ENCODE data around the gene FYB2. TPM values are rescaled to one million over a fixed set of nuclear protein-coding genes. Genes with fewer than 3 reads are reported as not detected.

FYB2 gene
- total RNA-seq, 2 experiments from 2014 or later, result not detected

DNA sequence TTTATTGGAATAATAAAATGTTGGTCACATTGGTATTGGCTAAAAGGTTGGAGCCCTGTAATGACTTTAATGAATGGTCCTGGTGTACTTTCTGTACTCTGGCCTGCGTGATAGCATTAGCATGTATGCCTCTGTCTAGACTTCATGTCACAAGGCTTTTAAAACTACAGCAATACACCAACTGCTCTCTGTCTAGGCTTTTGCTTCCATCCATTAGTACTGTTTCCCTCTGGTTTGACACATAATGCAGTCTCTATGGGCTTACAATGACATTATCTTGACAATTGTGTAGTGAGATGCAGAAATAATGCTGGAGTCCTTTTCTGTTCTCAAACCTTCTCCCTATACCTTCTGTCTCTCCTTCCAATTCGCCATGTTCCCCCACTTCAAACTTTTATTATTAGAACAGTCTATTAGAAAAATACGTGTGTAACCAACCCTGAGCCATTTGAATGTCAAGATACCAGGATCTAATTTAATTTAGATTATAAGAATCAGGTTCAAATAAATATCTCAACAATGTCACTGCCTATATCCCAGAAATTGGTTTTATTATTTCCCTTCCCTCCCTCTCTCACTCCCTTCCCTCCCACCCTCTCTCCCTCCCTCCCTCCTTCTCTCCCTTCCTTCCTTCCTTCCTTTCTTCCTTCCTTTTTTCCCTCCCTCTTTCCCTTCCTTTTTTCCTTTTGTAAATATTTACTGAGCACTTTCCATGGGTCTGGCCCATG is 44.2 kb upstream of the FYB2 start:
- Mint-ChIP-seq H3K36me3 (ENCODE audit: low read depth) (no peaks in the 10 kb centered on the region), H3K27me3 (peaks cover 18% of the 10 kb centered on the region), H3K27ac (no peak overlapping the region), H3K9me3 (peaks cover 2% of the 10 kb centered on the region), H3K4me3 (no peak overlapping the region), H3K4me1 (ENCODE audit: low read depth) (no peaks in the 10 kb centered on the region)
- ChIA-PET CTCF (no interaction called here), POLR2A (no interaction called here)
- intact Hi-C loops (cut with micrococcal nuclease), result no loop called here
- DNase-seq, result no peak
- TF ChIP-seq, protein P1, sequence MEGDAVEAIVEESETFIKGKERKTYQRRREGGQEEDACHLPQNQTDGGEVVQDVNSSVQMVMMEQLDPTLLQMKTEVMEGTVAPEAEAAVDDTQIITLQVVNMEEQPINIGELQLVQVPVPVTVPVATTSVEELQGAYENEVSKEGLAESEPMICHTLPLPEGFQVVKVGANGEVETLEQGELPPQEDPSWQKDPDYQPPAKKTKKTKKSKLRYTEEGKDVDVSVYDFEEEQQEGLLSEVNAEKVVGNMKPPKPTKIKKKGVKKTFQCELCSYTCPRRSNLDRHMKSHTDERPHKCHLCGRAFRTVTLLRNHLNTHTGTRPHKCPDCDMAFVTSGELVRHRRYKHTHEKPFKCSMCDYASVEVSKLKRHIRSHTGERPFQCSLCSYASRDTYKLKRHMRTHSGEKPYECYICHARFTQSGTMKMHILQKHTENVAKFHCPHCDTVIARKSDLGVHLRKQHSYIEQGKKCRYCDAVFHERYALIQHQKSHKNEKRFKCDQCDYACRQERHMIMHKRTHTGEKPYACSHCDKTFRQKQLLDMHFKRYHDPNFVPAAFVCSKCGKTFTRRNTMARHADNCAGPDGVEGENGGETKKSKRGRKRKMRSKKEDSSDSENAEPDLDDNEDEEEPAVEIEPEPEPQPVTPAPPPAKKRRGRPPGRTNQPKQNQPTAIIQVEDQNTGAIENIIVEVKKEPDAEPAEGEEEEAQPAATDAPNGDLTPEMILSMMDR (IDR thresholded peaks at IDR 0.05), result no peak
- no peak for ATAC-seq

DNA sequence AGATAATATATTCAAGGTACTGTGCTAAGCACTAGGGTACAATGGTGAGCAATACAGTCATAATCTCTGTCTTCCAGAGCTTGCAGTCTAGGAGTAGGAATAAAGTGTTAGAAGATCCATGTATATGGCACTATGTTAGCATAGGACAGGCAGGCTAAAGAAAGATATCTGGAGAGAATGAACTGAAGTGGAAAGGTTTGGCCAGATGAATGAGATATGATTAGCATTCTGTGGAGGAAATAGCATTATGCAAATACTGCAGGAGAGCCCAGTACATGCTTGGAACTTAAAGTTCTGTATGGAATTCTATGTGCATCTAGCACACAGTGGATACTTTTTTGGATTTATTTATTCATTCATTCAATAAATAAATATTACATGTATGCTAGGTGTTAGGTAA is 40.1 kb upstream of the FYB2 start:
- peaks cover 15% of the 10 kb centered on the region for H3K27me3 Mint-ChIP-seq
- H3K4me3 Mint-ChIP-seq, result no peak overlapping the region
- TF ChIP-seq, protein P1 (IDR thresholded peaks at IDR 0.05), result no peak
- H3K36me3 Mint-ChIP-seq (ENCODE audit: low read depth), result no peaks in the 10 kb centered on the region
- DNase-seq, result no peak
- no peak overlapping the region for H3K27ac Mint-ChIP-seq
- H3K4me1 Mint-ChIP-seq (ENCODE audit: low read depth), result no peaks in the 10 kb centered on the region
- peaks cover 2% of the 10 kb centered on the region for H3K9me3 Mint-ChIP-seq
- intact Hi-C loops (cut with micrococcal nuclease), result no loop called here
- ATAC-seq, result no peak
- ChIA-PET CTCF (no interaction called here), POLR2A (no interaction called here)

DNA sequence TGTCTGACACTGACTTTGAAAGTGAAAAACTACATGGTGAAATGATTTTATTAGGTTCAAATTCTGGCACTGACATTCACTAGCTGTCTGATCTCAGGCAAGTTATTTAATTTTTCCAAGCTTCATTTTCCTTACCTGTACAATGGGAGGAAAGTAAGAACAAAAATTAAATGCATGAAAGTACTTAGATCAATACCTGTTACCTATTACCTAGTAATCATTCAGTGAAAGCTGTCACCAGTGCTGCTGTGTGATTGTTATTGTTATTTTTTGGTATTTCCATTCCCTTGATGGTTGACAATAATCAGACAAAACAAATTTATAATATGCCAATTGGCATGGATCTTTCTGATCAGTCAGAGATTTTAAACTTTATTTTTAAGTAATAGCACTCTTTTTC is 37.0 kb upstream of the FYB2 start:
- ATAC-seq, result no peak
- Mint-ChIP-seq H3K9me3 (peaks cover 2% of the 10 kb centered on the region), H3K36me3 (ENCODE audit: low read depth) (no peaks in the 10 kb centered on the region), H3K4me3 (no peak overlapping the region), H3K4me1 (ENCODE audit: low read depth) (no peaks in the 10 kb centered on the region), H3K27ac (no peak overlapping the region), H3K27me3 (peaks cover 17% of the 10 kb centered on the region)
- DNase-seq, result no peak
- intact Hi-C loops (cut with micrococcal nuclease), result no loop called here
- POLR2A ChIA-PET, result no interaction called here
- TF ChIP-seq, protein P1 (IDR thresholded peaks at IDR 0.05), result no peak
- CTCF ChIA-PET, result no interaction called here

DNA sequence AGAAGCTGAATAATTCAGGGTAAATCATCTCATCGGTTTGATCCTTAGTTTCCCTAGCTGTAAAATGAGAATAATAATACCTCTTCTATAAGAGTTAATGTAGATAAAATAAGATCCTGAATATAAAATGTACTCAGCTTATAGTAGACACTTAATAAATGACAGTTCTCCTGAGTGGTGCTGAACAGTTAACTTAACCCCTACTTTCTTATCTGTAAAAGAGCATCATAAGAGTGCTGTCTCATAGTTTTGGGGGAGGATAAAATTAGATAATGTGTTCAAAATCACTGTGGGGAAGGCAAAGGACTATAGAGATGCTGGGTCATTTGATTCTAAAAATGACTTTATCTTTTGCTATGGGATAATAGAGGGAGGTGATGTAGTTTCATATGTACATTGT is 36.0 kb upstream of the FYB2 start:
- H3K9me3 Mint-ChIP-seq, result peaks cover 2% of the 10 kb centered on the region
- no peak overlapping the region for H3K27ac Mint-ChIP-seq
- intact Hi-C loops (cut with micrococcal nuclease), result no loop called here
- CTCF ChIA-PET, result no interaction called here
- ATAC-seq (no peak), DNase-seq (no peak)
- no peaks in the 10 kb centered on the region for H3K4me1 Mint-ChIP-seq (ENCODE audit: low read depth)
- H3K27me3 Mint-ChIP-seq, result peaks cover 16% of the 10 kb centered on the region
- H3K36me3 Mint-ChIP-seq (ENCODE audit: low read depth), result no peaks in the 10 kb centered on the region
- TF ChIP-seq, protein P1 (IDR thresholded peaks at IDR 0.05), result no peak
- POLR2A ChIA-PET, result interaction anchor here (0.6 kb wide), 1 partner anchor 149 kb away, joined by 3 read pairs; no protein-coding TSS in a partner anchor
- H3K4me3 Mint-ChIP-seq, result no peak overlapping the region

DNA sequence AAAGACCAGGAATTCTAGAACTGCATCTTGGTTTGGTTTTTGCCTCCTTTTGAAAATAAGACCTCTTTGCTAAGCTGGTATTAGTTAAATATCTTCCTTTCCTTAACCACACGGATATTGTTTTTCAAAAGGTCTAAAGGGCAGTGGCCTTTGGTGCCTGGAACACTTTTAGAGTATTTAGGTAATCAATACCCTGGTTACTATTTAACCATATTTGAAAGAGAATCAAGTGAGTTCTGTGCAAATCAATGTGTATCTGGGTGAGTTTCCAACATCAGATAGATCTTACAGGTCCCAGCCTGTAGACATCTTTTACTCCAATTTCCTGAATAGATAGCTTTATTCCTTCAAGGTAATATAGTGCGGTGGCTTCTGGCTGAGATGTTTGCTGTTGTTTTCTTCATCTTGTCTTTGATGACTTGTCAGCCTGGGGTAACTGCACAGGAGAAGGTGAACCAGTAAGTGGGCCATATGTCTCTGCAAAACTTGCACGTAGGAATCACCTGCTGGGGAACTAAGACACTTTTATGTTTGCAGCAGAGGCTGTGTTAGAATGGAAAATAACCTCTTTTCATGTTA is 35.4 kb upstream of the FYB2 start, which contains the start of gene C8A:
Gene C8A (plus strand): TSS at position 277 of the 579 bp plus-strand sequence. CDS start 105 bp downstream, at position 382.
- H3K36me3 Mint-ChIP-seq (ENCODE audit: low read depth), result no peaks in the 10 kb centered on the region
- ATAC-seq (no peak), DNase-seq (no peak)
- POLR2A ChIA-PET, result interaction anchor here (0.6 kb wide), 1 partner anchor 150 kb away, joined by 3 read pairs; no protein-coding TSS in a partner anchor
- H3K4me3 Mint-ChIP-seq, result no peak within 1 kb of the TSS
- TF ChIP-seq, protein P1 (IDR thresholded peaks at IDR 0.05), result no peak
- CTCF ChIA-PET, result no interaction called here
- no peaks in the 10 kb centered on the region for H3K9me3 Mint-ChIP-seq
- intact Hi-C loops (cut with micrococcal nuclease), result no loop called here
- H3K4me1 Mint-ChIP-seq (ENCODE audit: low read depth), result no peaks in the 10 kb centered on the region
- H3K27ac Mint-ChIP-seq, result no peak within 1 kb of the TSS
- peaks cover 14% of the 10 kb centered on the region for H3K27me3 Mint-ChIP-seq

Measured in activated CD8-positive, alpha-beta T cell treated with anti-CD3 and anti-CD28 coated beads for 36 hours (primary cell).